NCI-H2196 treated with DMSO at 0.1 percent for 48 hours (cell line): ENCODE measurements around the gene GSN.

Experiments
- DNase-seq: peaks from one replicate; lab custom pipeline; 2025; ENCODE audit not compliant: unreplicated experiment; lab: John Stamatoyannopoulos, UW

The GSN gene

DNA sequence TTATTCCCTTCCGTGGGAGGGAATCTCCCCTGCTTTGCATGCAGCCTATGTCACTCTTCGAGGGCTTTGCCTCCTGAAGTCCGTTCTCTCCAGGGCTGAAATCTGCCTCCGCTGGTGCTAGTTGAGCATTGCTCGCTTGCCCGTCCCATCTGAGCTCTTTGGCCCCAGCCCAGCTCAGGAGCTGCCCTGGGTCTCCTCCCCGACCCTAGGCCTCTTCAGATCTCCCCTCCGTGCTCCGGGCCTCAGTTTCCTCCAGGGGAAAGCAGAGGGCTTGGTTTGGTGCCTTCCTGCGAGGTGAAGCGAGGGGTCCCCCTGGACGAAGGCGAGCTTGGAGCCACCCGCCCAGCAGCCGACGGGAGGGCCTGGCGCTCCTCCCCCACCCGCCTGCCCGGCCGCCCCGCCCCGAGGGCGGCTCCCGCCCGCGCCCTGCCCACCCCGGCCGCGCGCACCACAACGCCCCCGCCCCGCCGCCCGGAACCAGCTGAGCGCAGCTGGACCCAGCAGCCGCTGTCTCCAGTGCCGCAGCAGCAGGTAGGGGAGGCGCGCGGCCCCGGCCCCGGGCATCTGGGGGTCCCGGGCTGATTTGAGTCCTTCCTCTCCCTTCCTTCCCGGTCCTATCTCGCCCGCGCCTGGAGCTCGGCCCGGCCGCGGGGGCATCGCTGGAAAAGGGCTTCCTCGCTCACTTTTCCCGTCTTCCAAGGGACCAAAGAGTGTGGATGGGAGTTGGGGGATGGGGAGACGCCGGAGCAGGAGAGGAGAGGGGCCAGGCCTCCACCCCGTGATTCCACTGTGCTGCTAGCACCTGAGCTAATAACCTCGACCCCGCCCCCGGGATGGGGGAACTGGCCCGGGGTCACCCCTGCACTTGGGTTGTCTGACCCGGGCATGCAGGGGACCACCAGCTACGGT, at the start of gene GSN:
GSN (plus strand) TSS at position 474 of the 909 bp plus-strand sequence. CDS start 33,810 bp downstream, outside the sequence.
- DNase-seq: peak; percentile 46

GRCh38 chr9:121218357-121219027, 49.5 kb upstream of the GSN start:
- DNase-seq: no peak

DNA sequence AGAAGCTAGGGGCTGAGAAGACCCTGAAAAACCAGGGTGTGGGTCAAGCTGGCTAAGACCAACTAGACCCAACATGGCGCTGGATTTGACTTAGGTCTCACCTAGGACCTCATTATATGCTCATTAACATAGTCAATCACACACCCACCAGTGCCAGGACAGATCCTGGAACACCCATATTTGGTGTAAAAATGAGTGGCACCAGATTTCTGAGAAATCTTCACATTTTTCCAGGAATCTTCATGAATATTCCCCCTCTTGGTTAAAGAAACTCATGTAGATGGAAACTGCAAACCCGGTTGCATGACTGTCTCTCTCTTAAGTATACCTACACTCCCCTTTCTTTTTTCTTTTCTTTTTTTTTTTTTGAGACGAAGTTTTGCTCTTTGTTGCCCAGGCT, 48.4 kb upstream of the GSN start:
- no peak for DNase-seq

GRCh38 chr9:121220996-121221663, 46.8 kb upstream of the GSN start:
- no peak for DNase-seq

DNA sequence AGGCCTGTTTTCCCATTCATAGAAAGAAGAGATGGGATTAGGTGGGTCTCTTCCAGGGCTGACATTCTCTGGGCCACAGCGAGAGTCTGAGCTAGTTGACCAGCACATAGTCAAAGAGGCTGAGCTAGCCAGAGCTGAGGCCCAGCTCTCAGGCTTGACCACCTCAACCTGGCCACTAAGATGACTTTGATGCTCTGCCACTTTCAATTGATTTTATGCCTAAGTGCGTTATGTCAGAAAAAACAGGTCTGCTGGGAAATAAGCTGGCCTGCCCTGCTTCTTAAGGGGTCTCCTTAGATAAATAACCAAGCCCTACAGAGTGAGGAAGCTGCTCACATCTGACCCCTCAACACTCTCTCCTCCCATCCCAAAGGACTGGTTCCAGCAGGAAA, 46.3 kb upstream of the GSN start:
- no peak for DNase-seq

GRCh38 chr9:121222524-121223171, 45.3 kb upstream of the GSN start:
- DNase-seq: peak; percentile 17

DNA sequence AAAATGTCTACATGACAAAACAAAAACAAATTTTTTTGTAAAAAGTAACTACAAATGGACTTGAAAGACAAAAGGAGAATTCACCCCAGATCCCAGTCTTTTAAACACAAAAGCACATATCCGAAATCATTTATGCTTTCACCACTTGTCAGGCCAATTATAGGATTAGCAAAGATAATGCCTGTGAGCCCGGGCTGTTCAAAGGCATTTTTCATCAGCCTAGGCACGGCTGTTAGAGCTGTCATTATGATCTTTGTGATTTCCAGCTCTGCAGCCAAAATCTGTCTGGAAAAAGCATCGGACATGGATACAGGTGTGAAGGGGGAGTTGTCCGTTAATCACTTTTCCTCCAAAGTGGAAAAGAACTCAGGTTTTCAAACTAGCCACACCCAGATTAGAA, 42.7 kb upstream of the GSN start:
- DNase-seq: no peak

- no peak for DNase-seq
These were observed 41.8 kb upstream of the GSN start for GRCh38 chr9:121226175-121226574.

- no peak for DNase-seq
These were observed 40.1 kb upstream of the GSN start for GRCh38 chr9:121227862-121228261.

GRCh38 chr9:121230256-121230655, 37.7 kb upstream of the GSN start:
- no peak for DNase-seq

GRCh38 chr9:121232251-121232650, 35.7 kb upstream of the GSN start:
- DNase-seq: no peak

- DNase-seq: no peak
These were observed 33.8 kb upstream of the GSN start for GRCh38 chr9:121233906-121234831.

GRCh38 chr9:121234832-121235161, 33.2 kb upstream of the GSN start:
- DNase-seq: no peak

- DNase-seq: no peak
These were observed 32.5 kb upstream of the GSN start for GRCh38 chr9:121235512-121235911.

- no peak for DNase-seq
These were observed 30.0 kb upstream of the GSN start for GRCh38 chr9:121237916-121238315.

GRCh38 chr9:121239071-121239470, 28.9 kb upstream of the GSN start:
- no peak for DNase-seq

- no peak for DNase-seq
These were observed 28.1 kb upstream of the GSN start for GRCh38 chr9:121239851-121240250.

DNA sequence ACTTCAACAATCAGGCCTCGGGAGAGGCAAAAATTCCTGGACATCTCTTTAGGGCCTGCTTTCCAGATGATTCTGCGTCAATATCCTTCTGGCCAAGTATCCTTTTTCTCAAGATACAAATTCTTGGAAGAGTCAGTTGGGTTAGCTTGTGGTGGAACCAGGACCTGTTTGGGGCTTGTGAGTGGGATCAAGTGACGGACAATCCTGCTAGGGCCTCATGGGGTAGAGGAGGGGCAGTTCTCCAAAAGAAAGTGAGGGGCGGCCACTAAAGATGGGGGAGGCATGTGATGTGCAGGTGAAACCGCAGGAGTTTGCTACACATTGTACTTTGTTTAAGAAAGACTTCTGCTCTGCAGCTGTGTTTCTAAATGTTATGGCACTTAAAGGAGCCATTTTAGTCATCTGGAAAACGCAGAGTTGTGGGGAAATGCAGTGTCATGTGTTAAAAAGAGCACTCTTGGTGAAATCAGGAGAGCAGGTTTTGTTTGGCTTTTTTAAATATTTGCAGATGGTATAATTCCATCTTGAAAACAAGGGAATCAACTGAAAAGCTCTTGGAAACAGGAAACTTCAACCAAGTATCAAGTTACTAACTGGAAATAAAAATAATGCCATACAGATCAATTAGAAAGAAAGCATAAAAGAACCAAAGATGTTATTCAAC, 27.4 kb upstream of the GSN start:
- DNase-seq: no peak

DNA sequence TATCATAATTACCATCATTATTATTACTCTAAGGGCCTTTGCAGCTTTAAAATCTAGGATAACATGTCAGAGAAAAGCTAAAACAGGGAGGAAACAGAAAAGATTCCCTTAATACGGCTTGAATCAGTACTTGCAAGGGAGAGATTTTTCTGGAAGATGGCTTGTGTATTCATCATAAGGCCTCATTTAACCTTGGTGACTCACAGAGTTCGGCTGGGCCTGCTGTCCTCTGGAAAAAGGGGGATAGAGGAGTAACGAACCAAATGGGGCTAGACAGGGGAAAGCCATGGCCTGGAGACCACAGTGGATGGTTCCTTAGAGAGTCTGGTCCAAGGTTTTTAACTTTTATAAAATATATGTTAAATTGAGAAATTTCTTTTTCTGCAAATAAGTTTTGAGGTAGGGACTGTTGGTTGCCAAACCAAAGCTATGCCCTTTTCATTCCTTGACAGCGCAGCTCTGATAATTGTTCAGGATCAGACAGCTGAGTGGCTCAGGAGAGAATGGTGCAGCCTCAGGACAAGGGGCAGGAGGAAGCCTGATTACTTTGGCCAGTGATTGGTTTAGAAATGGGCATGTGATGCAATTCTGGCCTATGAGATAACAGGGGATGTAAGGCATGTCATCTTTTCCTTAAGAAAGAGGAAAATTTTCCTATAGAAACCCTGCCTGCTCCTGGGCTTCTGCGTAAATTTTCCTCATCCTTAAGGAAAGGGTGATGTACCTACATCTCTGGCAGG, 25.6 kb upstream of the GSN start:
- no peak for DNase-seq
